Neural cell (in vitro differentiated cells): ENCODE results near the gene USP6NL. TPM values are rescaled to one million over a fixed set of nuclear protein-coding genes. Genes with fewer than 3 reads are reported as not detected.

Experiments used
- H2AFZ ChIP-seq: fragments of 200-600, 300-800 bp; sonication (generic), shearing (Covaris generic); 2 replicates; pipeline ENCODE4 v1.6.0; 2014; ENCODE audit warnings: low read depth, mild to moderate bottlenecking, antibody characterized with exemption, low read length, moderate library complexity
- H3F3A ChIP-seq: fragments of 200-600 bp; shearing (Covaris generic); 2 replicates; pipeline ENCODE4 v1.6.1; 2016; ENCODE audit warnings: mild to moderate bottlenecking, moderate library complexity, mixed read lengths, antibody characterized with exemption, low read length; ENCODE audit not compliant: insufficient read depth, poor library complexity, severe bottlenecking
- H3K27ac ChIP-seq: fragments of 200-600, 300-800 bp; sonication (generic), shearing (Covaris generic); 2 replicates; pipeline ENCODE4 v1.5.1; 2014; ENCODE audit warnings: mild to moderate bottlenecking, low read length, moderate library complexity
- H3K27me3 ChIP-seq: fragments of 300-800, 200-600 bp; sonication (generic), shearing (Covaris generic); 2 replicates; pipeline ENCODE4 v1.6.0; 2014; ENCODE audit warnings: mild to moderate bottlenecking, low read depth, low read length, moderate library complexity; ENCODE audit not compliant: insufficient read depth
- H3K36me3 ChIP-seq: fragments of 300-800, 200-600 bp; sonication (generic), shearing (Covaris generic); 2 replicates; pipeline ENCODE4 v1.5.1; 2014; ENCODE audit warnings: mild to moderate bottlenecking, antibody characterized with exemption, low read length, moderate library complexity; ENCODE audit not compliant: insufficient read depth
- H3K4me2 ChIP-seq: fragments of 300-800, 200-600 bp; sonication (generic), shearing (Covaris generic); 2 replicates; pipeline ENCODE4 v1.6.0; 2014; ENCODE audit warnings: mild to moderate bottlenecking, low read length
- H3K4me3 ChIP-seq: fragments of 300-800, 200-600 bp; sonication (generic), shearing (Covaris generic); 2 replicates; pipeline ENCODE4 v1.5.1; 2014; ENCODE audit warnings: mild to moderate bottlenecking, low read length, moderate library complexity
- H3K79me2 ChIP-seq: fragments of 200-600 bp; shearing (Covaris generic); replicated peaks from 2 replicates; pipeline ENCODE4 v1.6.0; 2014; ENCODE audit warnings: mild to moderate bottlenecking, low read length, moderate library complexity; ENCODE audit not compliant: insufficient read depth
- H3K9ac ChIP-seq: fragments of 300-800, 200-600 bp; sonication (generic), shearing (Covaris generic); 2 replicates; pipeline ENCODE4 v1.6.1; 2016; ENCODE audit warnings: mild to moderate bottlenecking, low read length, mixed read lengths
- H3K9me2 ChIP-seq: fragments of 200-600 bp; shearing (Covaris generic); 2 replicates; pipeline ENCODE4 v1.6.1; 2016; ENCODE audit warnings: mild to moderate bottlenecking, low read length, mixed read lengths; ENCODE audit not compliant: insufficient read depth
- H3K9me3 ChIP-seq: fragments of 200-600, 300-800 bp; sonication (generic), shearing (Covaris generic); 2 replicates; pipeline ENCODE4 v1.6.1; 2016; ENCODE audit warnings: mild to moderate bottlenecking, mixed run types, low read length, moderate library complexity, mixed read lengths
- H4K20me1 ChIP-seq: fragments of 200-600 bp; shearing (Covaris generic); 2 replicates; pipeline ENCODE4 v1.6.1; 2016; ENCODE audit warnings: mild to moderate bottlenecking, mixed run types; ENCODE audit not compliant: insufficient read depth
- EP300 ChIP-seq: fragments of 450-650 bp; conservative IDR thresholded peaks from 2 replicates; pipeline ENCODE4 v1.6.1; 2014; ENCODE audit warnings: antibody characterized with exemption, mild to moderate bottlenecking, moderate library complexity; ENCODE audit not compliant: poor library complexity, severe bottlenecking
- EZH2 ChIP-seq: fragments of 200-600, 300-800 bp; shearing (Covaris generic), sonication (generic); IDR thresholded peaks from 2 replicates; pipeline ENCODE4 v1.6.1; 2014; ENCODE audit warnings: antibody characterized with exemption, low read length, borderline replicate concordance, mild to moderate bottlenecking; ENCODE audit not compliant: insufficient read depth, poor library complexity, severe bottlenecking
- MXI1 ChIP-seq: fragments of 450-650 bp; conservative IDR thresholded peaks from 2 replicates; pipeline ENCODE4 v1.6.1; 2014; ENCODE audit warnings: antibody characterized with exemption, mild to moderate bottlenecking; ENCODE audit not compliant: poor library complexity, severe bottlenecking
- POLR2AphosphoS5 ChIP-seq: IDR thresholded peaks from 2 replicates; pipeline ENCODE4 v1.6.1; 2012
- RAD21 ChIP-seq: fragments of 450-650 bp; conservative IDR thresholded peaks from 2 replicates; pipeline ENCODE4 v1.6.1; 2014; ENCODE audit warnings: antibody characterized with exemption, mild to moderate bottlenecking, moderate library complexity
- SMC3 ChIP-seq: fragments of 450-650 bp; conservative IDR thresholded peaks from 2 replicates; pipeline ENCODE4 v1.6.1; 2014; ENCODE audit warnings: antibody characterized with exemption, mild to moderate bottlenecking, moderate library complexity; ENCODE audit not compliant: poor library complexity
- TAF1 ChIP-seq: IDR thresholded peaks from 2 replicates; pipeline ENCODE4 v1.6.1; 2012; ENCODE audit warnings: low read depth
- polyA plus RNA-seq: library from polyadenylated mRNA; depleted of rRNA; stranded (reverse); fragments of >200 nt; gene quantifications from 2 replicates; pipeline ENCODE4 v1.2.3, GENCODE V29; 2014
- TF ChIP-seq, protein P1 (sequence below): IDR thresholded peaks from 2 replicates; pipeline ENCODE4 v1.6.1; 2012; ENCODE audit warnings: borderline replicate concordance
- TF ChIP-seq, protein P2 (sequence below): fragments of 450-650 bp; IDR thresholded peaks from 2 replicates; pipeline ENCODE4 v1.5.1; 2014; ENCODE audit warnings: antibody characterized with exemption, mild to moderate bottlenecking, moderate library complexity; ENCODE audit not compliant: poor library complexity, severe bottlenecking

Gene USP6NL
- polyA plus RNA-seq, 1 donor from 2014 or later, result 39.9 TPM

DNA sequence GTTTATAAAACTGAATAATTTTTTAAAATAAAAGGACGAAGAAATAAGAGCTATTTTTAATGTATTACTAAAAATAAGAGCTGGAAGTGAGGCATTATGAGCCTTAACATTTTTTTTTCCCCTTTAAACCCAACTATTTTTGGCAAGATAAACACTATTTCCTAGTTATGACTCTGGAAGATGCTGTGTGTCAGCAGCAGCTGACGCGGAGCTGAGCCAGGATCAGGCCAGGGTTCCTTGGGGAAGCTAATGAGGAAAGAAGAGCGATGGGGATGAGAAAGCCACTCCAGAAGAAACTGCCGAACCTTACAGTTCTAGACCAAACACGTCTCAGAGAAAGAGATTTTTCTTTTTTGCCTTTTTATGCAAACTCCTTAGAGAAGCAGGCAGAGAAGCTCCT lies 85.9 kb downstream of the USP6NL start:
- Histone ChIP-seq H3K79me2 (peaks cover 9% of the 10 kb centered on the region), H2AFZ (no peak overlapping the region)

DNA sequence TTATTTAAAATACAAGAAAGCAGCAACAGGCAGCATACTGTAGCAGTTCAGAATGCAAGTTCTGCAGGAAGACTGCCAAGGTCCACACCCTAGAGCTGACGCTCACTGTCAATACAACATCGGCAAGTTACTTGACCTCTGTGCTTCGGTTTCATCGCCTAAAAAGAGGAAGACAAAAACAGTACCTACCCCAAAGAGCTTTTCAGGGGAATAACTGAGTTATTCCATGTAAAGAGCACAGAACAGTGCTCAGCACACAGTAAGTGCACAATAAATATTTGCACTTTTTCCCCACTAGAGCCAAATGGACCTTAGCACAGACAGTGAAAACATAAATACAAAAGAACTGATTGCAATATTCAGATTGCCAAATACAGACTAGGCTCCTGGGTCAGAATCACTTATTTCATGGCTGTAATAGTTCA lies 88.6 kb downstream of the USP6NL start:
- no peaks in the 10 kb centered on the region for H3K9me3 ChIP-seq

More for the DNA sequence above, 85.9 kb downstream of the USP6NL start:
- no peaks in the 10 kb centered on the region for H3K9me3 ChIP-seq
- no peak overlapping the region for H3K9ac ChIP-seq
- no peak overlapping the region for H3K4me3 ChIP-seq
- no peaks in the 10 kb centered on the region for H3K27me3 ChIP-seq
- H3K9me2 ChIP-seq, result no peaks in the 10 kb centered on the region
- H3K27ac ChIP-seq, result no peak overlapping the region
- H4K20me1 ChIP-seq, result no peaks in the 10 kb centered on the region
- H3K36me3 ChIP-seq, result peaks cover 4% of the 10 kb centered on the region
- H3F3A ChIP-seq, result no peaks in the 10 kb centered on the region
- no peak for TF ChIP-seq POLR2AphosphoS5
- TF ChIP-seq RAD21, result no peak
- TF ChIP-seq MXI1, result no peak
- TF ChIP-seq EP300, result no peak
- TF ChIP-seq EZH2, result no peak
- no peak for TF ChIP-seq SMC3
- TF ChIP-seq, protein P1, sequence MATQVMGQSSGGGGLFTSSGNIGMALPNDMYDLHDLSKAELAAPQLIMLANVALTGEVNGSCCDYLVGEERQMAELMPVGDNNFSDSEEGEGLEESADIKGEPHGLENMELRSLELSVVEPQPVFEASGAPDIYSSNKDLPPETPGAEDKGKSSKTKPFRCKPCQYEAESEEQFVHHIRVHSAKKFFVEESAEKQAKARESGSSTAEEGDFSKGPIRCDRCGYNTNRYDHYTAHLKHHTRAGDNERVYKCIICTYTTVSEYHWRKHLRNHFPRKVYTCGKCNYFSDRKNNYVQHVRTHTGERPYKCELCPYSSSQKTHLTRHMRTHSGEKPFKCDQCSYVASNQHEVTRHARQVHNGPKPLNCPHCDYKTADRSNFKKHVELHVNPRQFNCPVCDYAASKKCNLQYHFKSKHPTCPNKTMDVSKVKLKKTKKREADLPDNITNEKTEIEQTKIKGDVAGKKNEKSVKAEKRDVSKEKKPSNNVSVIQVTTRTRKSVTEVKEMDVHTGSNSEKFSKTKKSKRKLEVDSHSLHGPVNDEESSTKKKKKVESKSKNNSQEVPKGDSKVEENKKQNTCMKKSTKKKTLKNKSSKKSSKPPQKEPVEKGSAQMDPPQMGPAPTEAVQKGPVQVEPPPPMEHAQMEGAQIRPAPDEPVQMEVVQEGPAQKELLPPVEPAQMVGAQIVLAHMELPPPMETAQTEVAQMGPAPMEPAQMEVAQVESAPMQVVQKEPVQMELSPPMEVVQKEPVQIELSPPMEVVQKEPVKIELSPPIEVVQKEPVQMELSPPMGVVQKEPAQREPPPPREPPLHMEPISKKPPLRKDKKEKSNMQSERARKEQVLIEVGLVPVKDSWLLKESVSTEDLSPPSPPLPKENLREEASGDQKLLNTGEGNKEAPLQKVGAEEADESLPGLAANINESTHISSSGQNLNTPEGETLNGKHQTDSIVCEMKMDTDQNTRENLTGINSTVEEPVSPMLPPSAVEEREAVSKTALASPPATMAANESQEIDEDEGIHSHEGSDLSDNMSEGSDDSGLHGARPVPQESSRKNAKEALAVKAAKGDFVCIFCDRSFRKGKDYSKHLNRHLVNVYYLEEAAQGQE, result no peak
- TF ChIP-seq TAF1, result no peak
- TF ChIP-seq, protein P2, sequence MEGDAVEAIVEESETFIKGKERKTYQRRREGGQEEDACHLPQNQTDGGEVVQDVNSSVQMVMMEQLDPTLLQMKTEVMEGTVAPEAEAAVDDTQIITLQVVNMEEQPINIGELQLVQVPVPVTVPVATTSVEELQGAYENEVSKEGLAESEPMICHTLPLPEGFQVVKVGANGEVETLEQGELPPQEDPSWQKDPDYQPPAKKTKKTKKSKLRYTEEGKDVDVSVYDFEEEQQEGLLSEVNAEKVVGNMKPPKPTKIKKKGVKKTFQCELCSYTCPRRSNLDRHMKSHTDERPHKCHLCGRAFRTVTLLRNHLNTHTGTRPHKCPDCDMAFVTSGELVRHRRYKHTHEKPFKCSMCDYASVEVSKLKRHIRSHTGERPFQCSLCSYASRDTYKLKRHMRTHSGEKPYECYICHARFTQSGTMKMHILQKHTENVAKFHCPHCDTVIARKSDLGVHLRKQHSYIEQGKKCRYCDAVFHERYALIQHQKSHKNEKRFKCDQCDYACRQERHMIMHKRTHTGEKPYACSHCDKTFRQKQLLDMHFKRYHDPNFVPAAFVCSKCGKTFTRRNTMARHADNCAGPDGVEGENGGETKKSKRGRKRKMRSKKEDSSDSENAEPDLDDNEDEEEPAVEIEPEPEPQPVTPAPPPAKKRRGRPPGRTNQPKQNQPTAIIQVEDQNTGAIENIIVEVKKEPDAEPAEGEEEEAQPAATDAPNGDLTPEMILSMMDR, result no peak
- H3K4me2 ChIP-seq, result no peak overlapping the region

More for the DNA sequence above, 88.6 kb downstream of the USP6NL start:
- Histone ChIP-seq H3K9me2 (no peaks in the 10 kb centered on the region), H3K36me3 (peaks cover 4% of the 10 kb centered on the region), H3K9ac (no peak overlapping the region), H3F3A (no peaks in the 10 kb centered on the region), H3K4me2 (no peak overlapping the region), H3K4me3 (no peak overlapping the region), H3K79me2 (no peaks in the 10 kb centered on the region), H4K20me1 (no peaks in the 10 kb centered on the region), H2AFZ (no peak overlapping the region), H3K27ac (no peak overlapping the region), H3K27me3 (no peaks in the 10 kb centered on the region)
- TF ChIP-seq EP300 (no peak), MXI1 (no peak)
- TF ChIP-seq, protein P1, result no peak
